Astrocyte of the cerebellum (primary cell): ENCODE data around the gene RPH3AL.

Source experiments
- DNase-seq: peaks from one replicate; pipeline ENCODE4 v3.0.0-alpha.2; 2011; ENCODE audit warnings: low read depth
- H3K4me3 ChIP-seq: 2 replicates; pipeline ENCODE4 v1.5.1; 2011; ENCODE audit warnings: mild to moderate bottlenecking, low read depth, low read length, moderate library complexity
- CTCF ChIP-seq: IDR thresholded peaks from 2 replicates; pipeline ENCODE4 v1.5.1; 2012; ENCODE audit warnings: low read length, low read depth, moderate library complexity, mild to moderate bottlenecking; ENCODE audit errors: missing control alignments
- in situ Hi-C: cut with HindIII; loops from 2 replicates; pipeline ENCODE4 v1.10.0; 2017; ENCODE audit warnings: low sequenced_read_pairs

The RPH3AL gene

DNA sequence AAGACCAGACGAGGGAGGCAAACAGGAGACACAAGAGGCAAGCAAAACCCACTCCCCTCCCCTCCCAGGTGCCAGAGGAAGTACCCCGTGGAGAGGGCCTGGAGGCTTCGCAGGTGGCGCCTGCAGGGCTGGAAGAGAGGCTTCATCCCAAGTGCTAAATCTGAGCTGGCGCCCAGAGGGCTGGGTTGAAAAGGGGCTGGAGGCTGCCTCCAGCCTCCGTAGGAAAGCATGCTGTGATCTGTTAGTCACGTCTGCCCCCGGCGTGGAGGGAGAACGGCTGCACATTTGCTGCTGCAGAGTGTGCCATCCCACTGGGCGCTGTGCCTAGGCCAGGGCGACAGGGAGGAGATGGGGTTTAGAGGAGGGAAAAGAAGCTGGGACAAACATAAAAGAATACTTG, 16.9 kb downstream of the RPH3AL start:
- in situ Hi-C loops, result no loop called here
- TF ChIP-seq CTCF, result no peak

DNA sequence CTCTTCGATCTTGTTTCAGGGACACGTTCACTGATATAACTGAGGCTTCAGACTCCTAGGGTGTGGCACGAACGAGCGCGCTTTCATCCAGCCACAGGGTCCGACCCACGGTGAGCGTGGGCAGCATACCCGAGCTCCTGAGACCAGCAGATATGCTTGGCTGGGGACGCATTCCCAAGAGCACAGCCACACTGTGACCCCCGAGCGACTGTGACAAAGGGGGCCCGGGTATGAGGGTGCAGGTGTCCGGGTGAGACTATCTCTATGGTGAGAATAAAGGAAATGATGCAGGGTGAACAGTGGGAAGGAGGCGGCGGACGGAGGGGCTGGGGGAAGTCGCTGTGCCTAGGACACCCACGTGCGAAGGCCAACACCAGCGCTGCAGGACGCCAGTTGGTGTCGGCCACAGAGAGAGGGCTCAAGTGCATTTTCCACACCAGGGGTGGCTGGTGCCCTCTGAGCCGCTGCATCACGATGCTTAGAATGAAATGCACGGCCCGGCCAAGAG, 17.6 kb downstream of the RPH3AL start:
- DNase-seq, result no peak
- no peak for TF ChIP-seq CTCF
- in situ Hi-C loops, result no loop called here
- H3K4me3 ChIP-seq, result no peak overlapping the region

More for the DNA sequence above, 16.9 kb downstream of the RPH3AL start:
- H3K4me3 ChIP-seq, result no peak overlapping the region
- no peak for DNase-seq

GRCh38 chr17:333626-334396, 18.8 kb downstream of the RPH3AL start:
- no peak overlapping the region for H3K4me3 ChIP-seq
- TF ChIP-seq CTCF, result no peak
- DNase-seq, result no peak
- in situ Hi-C loops, result no loop called here

DNA sequence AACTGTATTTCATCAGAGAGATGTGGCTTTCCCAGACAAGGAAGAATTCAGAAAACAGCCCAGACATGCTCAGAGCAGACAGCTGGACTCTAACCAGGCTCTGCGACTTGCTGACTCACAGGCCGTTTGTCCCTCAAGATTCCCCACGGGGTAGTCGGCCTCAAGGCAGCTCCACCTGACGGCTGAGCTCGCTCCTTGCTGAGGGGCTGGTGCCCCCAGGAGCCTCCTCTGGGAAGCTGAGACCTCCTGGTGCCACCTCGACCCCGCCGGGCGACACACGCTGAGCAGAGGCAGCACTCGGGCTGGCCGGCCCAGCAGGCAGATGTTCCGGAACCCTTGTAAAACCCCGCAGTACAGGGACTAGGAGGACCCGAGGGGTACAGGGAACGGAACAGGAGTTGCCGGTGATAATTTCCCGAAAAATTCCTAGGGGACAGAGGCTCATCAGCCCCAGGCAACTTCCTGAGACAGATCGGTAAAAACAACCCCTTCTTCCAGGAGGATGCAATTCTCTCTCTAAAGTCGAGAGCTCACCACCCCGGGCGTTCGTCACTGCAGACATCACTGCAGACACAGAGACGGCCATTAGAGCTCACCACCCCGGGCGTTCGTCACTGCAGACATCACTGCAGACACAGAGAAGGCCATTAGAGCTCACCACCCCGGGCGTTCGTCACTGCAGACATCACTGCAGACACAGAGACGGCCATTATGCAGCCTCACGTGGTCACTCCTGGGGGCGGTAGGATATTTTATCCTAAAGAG, 19.9 kb downstream of the RPH3AL start:
- in situ Hi-C loops, result no loop called here
- DNase-seq, result no peak
- H3K4me3 ChIP-seq, result no peak overlapping the region
- no peak for TF ChIP-seq CTCF

DNA sequence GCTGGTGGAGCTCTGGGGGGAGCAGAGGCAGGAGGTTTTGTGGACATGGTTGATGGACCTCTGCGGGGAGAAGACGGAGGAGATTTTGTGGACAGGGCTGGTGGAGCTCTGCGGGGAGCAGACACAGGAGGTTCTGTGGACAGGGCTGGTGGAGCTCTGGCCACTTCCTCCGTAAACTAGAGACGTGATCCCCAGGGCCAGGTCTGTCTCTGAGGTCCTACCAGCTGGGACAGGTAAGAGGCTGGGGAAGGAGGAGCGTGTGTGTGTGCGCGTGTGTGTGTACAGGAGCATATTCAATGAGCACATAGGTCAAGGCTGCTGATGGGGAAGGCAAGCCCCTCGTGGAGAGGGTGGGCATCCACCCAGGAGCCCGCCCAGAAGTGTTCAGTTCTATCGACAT, 20.6 kb downstream of the RPH3AL start:
- no peak for TF ChIP-seq CTCF
- DNase-seq, result no peak
- no peak overlapping the region for H3K4me3 ChIP-seq
- in situ Hi-C loops, result no loop called here

GRCh38 chr17:330993-331701, 21.5 kb downstream of the RPH3AL start:
- no peak for TF ChIP-seq CTCF
- no peak overlapping the region for H3K4me3 ChIP-seq
- in situ Hi-C loops, result no loop called here
- DNase-seq, result no peak
